HT1080 (cell line): ENCODE data around the gene STMP1. TPM values are rescaled to one million over a fixed set of nuclear protein-coding genes. Genes with fewer than 3 reads are reported as not detected.

Experiments
- DNase-seq: peaks from one replicate; pipeline ENCODE4 v3.0.0-alpha.2; 2015; ENCODE audit warnings: low read depth
- small RNA-seq: library from RNA; depleted of rRNA; stranded (forward); fragments of <200 nt; gene quantifications from one replicate; pipeline ENCODE3, GENCODE V24; 2014
- total RNA-seq: library from RNA; depleted of rRNA; stranded (reverse); fragments of >200 nt; shearing (Covaris generic); gene quantifications from 2 replicates; pipeline ENCODE4 v1.2.3, GENCODE V29; 2014; rRNA removed

Gene STMP1
- total RNA-seq, 1 experiment from 2014 or later = 9.3 TPM

- DNase-seq = no peak
Measured at GRCh38 chr7:135718794-135719437, 56.6 kb downstream of the STMP1 start.

- no peak for DNase-seq
Measured at GRCh38 chr7:135719688-135720087, 57.4 kb downstream of the STMP1 start.

- DNase-seq = no peak
Measured at GRCh38 chr7:135721198-135721820, 59.0 kb downstream of the STMP1 start.

GRCh38 chr7:135723411-135723810 lies 61.1 kb downstream of the STMP1 start:
- DNase-seq = no peak

Small RNA genes lying within 50 kb of the gene (small RNA-seq; reads per million reads assigned to genes)
- not detected for gene RNU6-1154P

Other genes with a start within 250 kb of the STMP1 start
- 9.3 and 13.2 TPM in 2 replicates for gene CNOT4, start 152.4 kb upstream of the STMP1 start, total RNA-seq
- gene NUP205, start 104.6 kb upstream of the STMP1 start, total RNA-seq = 105 and 122 TPM in 2 replicates
- not detected in 2 replicates for gene SLC13A4, start 65.7 kb downstream of the STMP1 start, total RNA-seq
- not detected in 2 replicates for gene FAM180A, start 86.3 kb downstream of the STMP1 start, total RNA-seq